DLD1 (cell line): ENCODE results near the gene ZNF687.
"Not testable (repeated sequence)": the region's sequence is repeated elsewhere in the genome, so short reads cannot be mapped to it uniquely, and the experiment has no call there.

Experiments used
- in situ Hi-C: cut with HindIII; loops from 2 replicates; pipeline ENCODE4 v1.10.0; 2017; ENCODE audit warnings: low sequenced_read_pairs

ZNF687 gene

GRCh38 chr1:151275341-151275740, 6.8 kb upstream of the ZNF687 start:
- in situ Hi-C loops, result not testable (repeated sequence)

DNA sequence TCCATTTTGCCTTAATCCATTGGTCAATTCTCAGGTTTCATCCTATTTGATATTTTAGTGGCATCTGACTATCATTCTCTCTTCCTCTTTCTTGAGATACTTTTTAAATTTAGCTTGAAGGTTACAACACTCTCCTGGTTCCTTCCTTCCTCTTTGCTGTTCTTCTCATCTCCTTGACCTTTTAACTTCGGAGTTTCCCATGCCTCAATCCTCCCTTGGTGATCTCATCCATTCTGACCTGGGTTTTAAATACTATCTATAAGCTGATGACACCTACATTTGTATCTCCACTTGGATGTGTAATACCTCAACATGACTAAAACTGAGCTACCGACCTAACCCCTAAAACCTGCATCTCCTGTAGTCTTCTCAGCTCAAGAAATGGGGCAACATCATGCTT, 4.8 kb upstream of the ZNF687 start:
- in situ Hi-C loops, result no loop called here

DNA sequence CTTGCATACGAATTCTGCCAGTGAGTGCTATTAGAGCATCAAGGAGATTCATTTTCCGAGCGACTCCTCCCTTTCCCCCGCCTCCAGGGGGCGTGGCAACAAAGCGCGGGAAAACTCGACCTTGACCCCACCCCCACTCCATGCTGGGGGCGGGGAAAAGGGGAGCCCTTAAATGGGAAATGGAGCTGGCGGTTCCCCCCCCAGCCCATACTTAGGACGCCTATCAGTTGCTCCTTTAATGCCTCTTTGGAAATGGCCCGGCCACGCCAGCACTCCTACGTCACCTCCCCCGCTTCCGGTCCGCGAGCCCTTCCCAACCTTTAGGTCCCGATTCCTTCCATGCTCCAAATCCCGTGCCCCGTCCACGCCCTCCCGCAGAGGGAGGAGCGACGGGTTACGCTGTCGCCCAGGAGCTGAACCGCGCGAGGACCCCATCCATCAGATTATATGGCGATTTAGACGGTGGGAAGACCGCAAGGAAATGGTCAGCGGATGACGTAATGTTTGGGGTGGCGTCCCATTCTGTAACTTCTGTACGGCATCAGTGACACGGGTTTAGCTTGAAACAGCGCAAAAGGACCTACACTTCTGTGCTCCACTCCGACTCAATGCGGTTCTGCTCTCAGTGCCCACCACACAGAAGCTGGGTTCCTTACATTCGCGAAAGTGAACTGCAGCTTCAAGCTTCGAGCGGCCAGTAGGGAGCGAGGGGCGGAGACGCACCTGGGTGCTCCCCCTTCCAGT, 702 bp upstream of the ZNF687 start:
- in situ Hi-C loops, result no loop called here

GRCh38 chr1:151282883-151283725, 1.0 kb downstream of the ZNF687 start:
- in situ Hi-C loops, result no loop called here

DNA sequence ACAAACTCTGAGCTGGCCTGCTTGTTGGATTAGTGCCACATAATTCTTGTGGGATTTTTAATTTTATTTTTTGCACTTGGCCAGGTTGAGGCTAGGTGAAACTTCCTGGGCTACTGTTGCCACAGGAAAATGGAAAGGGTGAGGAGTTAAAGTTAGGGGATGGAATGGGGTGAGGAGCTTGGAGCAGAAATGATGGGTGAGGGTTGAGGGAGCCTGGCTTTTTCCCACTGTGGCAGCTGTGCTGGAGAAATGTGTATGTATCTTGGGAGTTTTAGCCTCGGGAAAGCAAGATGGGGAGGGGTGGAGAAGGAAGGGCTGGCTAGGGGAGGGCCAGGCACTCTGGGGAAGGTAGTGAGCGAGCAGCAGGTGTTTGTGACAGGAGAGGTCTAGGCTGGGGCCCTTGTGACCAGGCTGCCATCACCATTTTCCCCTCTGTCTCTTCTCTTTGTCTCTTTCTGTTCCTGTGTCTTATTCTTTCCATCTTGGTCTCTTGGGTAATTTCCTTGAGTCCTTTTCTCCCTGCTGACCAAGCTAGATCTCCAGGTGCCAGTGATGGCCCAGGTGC, 2.0 kb downstream of the ZNF687 start:
- in situ Hi-C loops, result no loop called here

DNA sequence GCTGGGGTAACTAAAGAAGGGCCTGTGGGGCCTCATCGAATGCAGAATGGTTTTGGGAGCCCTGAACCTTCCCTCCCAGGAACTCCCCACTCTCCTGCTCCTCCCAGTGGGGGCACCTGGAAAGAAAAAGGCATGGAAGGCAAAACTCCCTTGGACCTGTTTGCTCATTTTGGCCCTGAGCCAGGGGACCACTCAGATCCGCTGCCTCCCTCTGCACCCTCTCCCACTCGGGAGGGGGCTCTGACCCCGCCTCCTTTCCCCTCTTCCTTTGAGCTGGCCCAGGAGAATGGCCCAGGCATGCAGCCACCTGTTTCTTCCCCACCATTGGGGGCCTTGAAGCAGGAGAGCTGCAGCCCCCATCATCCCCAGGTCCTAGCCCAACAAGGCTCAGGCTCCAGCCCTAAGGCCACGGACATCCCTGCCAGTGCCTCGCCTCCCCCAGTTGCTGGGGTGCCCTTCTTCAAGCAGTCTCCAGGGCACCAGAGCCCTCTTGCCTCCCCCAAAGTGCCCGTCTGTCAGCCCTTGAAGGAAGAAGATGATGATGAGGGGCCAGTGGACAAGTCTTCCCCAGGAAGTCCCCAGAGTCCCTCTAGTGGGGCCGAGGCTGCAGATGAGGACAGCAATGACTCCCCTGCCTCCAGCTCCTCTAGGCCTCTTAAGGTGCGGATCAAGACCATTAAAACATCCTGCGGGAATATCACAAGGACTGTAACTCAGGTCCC, 4.7 kb downstream of the ZNF687 start:
- in situ Hi-C loops, result no loop called here

DNA sequence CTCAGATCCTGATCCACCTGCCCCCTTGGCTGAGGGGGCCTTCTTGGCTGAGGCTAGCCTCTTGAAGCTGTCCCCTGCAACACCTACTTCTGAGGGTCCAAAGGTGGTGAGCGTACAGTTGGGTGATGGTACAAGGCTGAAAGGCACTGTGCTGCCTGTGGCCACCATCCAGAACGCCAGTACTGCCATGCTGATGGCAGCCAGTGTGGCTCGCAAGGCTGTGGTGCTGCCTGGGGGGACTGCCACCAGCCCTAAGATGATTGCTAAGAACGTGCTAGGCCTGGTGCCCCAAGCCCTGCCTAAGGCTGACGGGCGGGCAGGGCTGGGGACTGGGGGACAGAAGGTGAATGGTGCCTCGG, 5.2 kb downstream of the ZNF687 start:
- in situ Hi-C loops, result no loop called here

- in situ Hi-C loops, result no loop called here
Measured at GRCh38 chr1:151287767-151288500, 5.8 kb downstream of the ZNF687 start.

GRCh38 chr1:151288502-151288901, 6.4 kb downstream of the ZNF687 start:
- in situ Hi-C loops, result no loop called here

DNA sequence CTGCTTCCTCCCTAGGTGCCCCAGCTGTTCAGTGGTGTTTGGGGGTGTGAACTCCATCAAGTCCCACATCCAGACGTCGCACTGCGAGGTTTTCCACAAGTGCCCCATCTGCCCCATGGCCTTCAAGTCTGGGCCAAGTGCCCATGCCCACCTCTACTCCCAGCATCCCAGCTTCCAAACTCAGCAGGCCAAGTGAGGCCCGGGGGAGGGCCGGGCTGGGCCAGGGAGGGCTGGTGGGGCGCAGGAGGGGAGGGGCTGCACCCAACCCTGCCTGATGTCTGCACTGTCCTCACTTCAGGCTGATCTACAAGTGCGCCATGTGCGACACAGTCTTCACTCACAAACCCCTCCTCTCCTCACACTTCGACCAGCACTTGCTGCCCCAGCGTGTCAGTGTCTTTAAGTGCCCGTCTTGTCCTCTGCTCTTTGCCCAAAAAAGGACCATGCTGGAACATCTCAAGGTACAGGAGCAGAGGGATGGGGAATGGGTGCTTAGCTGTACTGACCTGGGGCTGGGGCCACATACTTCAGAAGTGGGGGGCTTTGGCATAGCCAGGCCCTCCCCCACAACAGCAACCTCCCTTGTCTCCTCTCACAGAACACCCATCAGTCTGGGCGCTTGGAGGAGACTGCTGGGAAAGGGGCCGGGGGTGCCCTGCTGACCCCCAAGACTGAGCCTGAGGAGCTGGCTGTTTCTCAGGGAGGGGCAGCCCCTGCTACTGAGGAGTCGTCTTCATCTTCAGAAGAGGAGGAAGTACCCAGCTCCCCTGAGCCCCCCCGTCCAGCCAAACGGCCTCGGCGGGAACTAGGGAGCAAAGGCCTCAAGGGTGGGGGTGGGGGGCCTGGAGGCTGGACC, 7.2 kb downstream of the ZNF687 start:
- in situ Hi-C loops, result no loop called here

- in situ Hi-C loops, result no loop called here
Measured at GRCh38 chr1:151289991-151290708, 8.1 kb downstream of the ZNF687 start.

DNA sequence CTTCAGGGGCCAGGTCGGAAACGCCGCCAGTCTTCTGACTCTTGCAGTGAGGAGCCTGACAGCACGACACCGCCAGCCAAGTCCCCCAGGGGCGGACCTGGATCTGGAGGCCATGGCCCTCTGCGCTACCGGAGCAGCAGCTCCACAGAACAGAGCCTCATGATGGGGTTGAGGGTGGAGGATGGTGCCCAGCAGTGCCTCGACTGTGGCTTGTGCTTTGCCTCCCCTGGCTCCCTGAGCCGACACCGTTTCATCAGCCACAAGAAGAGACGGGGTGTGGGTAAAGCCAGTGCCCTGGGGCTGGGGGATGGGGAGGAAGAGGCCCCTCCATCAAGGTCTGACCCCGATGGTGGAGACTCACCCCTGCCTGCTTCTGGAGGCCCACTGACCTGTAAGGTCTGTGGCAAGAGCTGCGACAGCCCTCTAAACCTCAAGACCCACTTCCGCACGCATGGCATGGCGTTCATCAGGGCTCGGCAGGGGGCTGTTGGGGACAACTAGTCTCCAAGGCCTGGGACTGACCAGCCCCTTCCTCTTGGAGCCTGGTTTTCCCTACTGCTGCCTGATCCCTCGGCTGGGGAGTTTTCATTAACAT, 8.7 kb downstream of the ZNF687 start:
- in situ Hi-C loops, result no loop called here

DNA sequence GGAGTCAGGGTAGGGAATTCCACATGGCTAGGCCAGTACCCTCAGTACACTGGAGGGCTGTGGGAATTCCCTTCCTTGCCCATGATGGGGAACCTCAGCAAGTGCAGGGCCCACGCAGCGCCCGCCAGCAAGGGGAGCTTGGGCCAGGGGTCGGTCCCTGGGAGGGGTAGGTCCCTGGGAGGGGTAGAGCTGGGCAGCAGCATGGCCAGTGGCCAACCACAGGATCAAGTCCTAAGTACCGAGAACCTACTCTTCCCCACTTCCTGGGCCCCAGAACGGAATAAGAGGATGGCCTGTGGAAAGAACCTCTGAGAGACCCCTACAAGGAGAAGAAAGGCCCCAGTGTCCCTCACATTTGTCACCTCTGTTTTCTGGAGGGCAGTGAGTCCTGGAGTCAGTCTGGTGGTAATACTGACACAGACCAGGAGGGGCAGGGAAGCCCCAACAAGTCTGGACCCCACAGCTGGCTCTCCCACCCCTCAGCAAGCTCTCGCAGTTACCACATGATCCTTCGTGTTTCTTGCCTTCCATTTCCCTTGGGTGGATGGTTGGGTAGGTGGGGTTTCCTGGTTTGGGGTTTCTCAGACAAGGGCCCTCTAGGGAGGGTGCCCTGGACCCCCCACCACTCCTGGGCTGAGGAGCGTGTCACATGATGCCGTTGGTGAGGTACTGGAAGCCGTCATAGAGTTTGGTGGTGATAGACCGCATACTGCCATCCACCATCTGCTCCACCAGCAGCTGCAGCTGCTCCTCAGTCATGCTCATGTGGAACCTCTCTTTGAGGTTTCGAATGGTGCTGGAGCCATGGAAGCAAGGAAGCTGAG, 10.3 kb downstream of the ZNF687 start:
- in situ Hi-C loops, result no loop called here

DNA sequence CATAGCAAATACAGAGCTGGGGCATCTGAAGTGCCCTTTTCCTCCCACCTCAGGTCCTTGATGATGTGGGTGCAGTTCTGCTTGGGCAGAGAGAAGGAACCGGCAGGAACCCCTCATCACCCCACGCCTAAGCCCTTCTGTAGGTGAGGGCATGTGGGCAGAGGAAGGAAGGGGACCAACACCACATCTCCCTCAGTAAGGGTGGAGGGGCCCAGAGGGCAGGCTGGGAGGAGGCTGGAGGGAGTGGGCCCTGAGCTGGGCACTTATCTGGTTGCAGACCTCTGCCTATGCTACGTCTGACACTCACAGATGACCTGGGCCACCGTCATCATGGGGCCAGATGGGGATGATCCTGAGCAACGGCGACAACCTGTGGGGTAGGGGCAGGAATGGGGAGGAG, 11.0 kb downstream of the ZNF687 start:
- in situ Hi-C loops, result no loop called here

GRCh38 chr1:151294742-151295462, 12.8 kb downstream of the ZNF687 start:
- in situ Hi-C loops, result no loop called here

DNA sequence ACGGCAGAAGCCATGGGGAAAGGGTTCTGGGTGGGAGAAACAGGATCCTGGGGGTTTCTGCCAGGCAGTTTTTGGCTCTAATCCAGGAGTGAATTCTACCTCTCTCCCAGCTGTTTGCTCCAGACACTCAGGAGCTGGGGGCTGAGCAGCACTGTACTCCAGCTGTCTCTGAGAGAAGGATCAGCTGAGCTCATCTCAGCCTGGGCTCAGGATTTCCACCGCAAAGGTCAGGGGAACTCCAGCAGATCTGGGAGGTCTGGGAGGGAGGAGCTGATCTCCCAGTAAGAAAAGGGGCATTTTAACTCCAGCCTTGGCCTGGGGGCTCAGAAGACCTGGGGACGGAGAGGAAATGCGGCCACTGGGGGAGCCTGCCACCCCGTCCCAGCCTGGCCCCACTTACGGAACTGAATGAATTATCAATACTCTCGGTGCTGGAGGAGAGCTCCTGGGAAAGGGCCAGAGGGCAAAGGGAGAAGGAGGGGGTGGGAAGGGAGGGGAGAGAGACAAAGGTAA, 27.8 kb downstream of the ZNF687 start:
- in situ Hi-C loops, result no loop called here

- in situ Hi-C loops, result no loop called here
Measured at GRCh38 chr1:151311011-151311410, 28.9 kb downstream of the ZNF687 start.
